GM11168 (cell line): ENCODE data around the gene NBEA.

Source experiments
- in situ Hi-C: fragments of 300-500 bp; cut with MboI; formaldehyde crosslinking; loops from one replicate; pipeline ENCODE4 v1.12.0; 2022; ENCODE audit warnings: low sequenced_read_pairs; ENCODE audit not compliant: unreplicated experiment

NBEA gene

GRCh38 chr13:35460061-35460460, 518.0 kb downstream of the NBEA start:
- in situ Hi-C loops: no loop called here

- in situ Hi-C loops: no loop called here
Observed at GRCh38 chr13:35465371-35465770, 523.3 kb downstream of the NBEA start.

GRCh38 chr13:35468195-35468594, 526.1 kb downstream of the NBEA start:
- in situ Hi-C loops: no loop called here

GRCh38 chr13:35469806-35470525, 527.9 kb downstream of the NBEA start:
- in situ Hi-C loops: no loop called here

- in situ Hi-C loops: no loop called here
Observed at GRCh38 chr13:35470671-35471661, 528.9 kb downstream of the NBEA start.

- in situ Hi-C loops: no loop called here
Observed at GRCh38 chr13:35471706-35472322, 529.7 kb downstream of the NBEA start.

GRCh38 chr13:35472323-35472881, 530.3 kb downstream of the NBEA start:
- in situ Hi-C loops: no loop called here

GRCh38 chr13:35473206-35473775, 531.2 kb downstream of the NBEA start:
- in situ Hi-C loops: no loop called here

GRCh38 chr13:35473802-35474201, 531.7 kb downstream of the NBEA start:
- in situ Hi-C loops: no loop called here

- in situ Hi-C loops: no loop called here
Observed at GRCh38 chr13:35474496-35475211, 532.6 kb downstream of the NBEA start.

- in situ Hi-C loops: no loop called here
Observed at GRCh38 chr13:35475212-35475959, 533.3 kb downstream of the NBEA start.

- in situ Hi-C loops: no loop called here
Observed at GRCh38 chr13:35475960-35476943, 534.2 kb downstream of the NBEA start, which contains the start of gene MAB21L1. Gene MAB21L1, minus strand, starts transcription at chr13:35476689. Its CDS starts 551 bp downstream, at chr13:35476138.

GRCh38 chr13:35477386-35477946, 535.4 kb downstream of the NBEA start:
- in situ Hi-C loops: no loop called here

GRCh38 chr13:35478271-35479037, 536.4 kb downstream of the NBEA start:
- in situ Hi-C loops: no loop called here

GRCh38 chr13:35479038-35479492, 537.0 kb downstream of the NBEA start:
- in situ Hi-C loops: no loop called here

- in situ Hi-C loops: no loop called here
Observed at GRCh38 chr13:35479706-35480105, 537.6 kb downstream of the NBEA start.
